GM13977 (cell line): ENCODE results near the gene CDADC1.

ENCODE experiments used
- DNase-seq: peaks from one replicate; pipeline ENCODE4 v3.0.0; 2012; ENCODE audit warnings: low spot score
- CTCF ChIP-seq: IDR thresholded peaks from 2 replicates; pipeline ENCODE4 v1.5.1; 2012; ENCODE audit warnings: mild to moderate bottlenecking, control low read depth; ENCODE audit not compliant: insufficient read depth; ENCODE audit errors: extremely low read depth, missing control alignments
- in situ Hi-C: fragments of 300-500 bp; cut with MboI; formaldehyde crosslinking; loops from one replicate; pipeline ENCODE4 v1.12.0; 2022; ENCODE audit warnings: low sequenced_read_pairs, low pct_unique_long_range_greater_than_20kb, mixed read lengths, inconsistent platforms; ENCODE audit not compliant: unreplicated experiment

CDADC1 gene

GRCh38 chr13:49308097-49308875, 60.6 kb downstream of the CDADC1 start:
- TF ChIP-seq CTCF = no peak
- DNase-seq = no peak
- in situ Hi-C loops = loop anchor here (10.0 to 25.0 kb wide), 2 partner anchors 307 to 529 kb away; no protein-coding TSS in a partner anchor

- in situ Hi-C loops = loop anchor here (10.0 to 25.0 kb wide), 2 partner anchors 306 to 528 kb away; no protein-coding TSS in a partner anchor
These were observed 61.2 kb downstream of the CDADC1 start for GRCh38 chr13:49308921-49309408.

DNA sequence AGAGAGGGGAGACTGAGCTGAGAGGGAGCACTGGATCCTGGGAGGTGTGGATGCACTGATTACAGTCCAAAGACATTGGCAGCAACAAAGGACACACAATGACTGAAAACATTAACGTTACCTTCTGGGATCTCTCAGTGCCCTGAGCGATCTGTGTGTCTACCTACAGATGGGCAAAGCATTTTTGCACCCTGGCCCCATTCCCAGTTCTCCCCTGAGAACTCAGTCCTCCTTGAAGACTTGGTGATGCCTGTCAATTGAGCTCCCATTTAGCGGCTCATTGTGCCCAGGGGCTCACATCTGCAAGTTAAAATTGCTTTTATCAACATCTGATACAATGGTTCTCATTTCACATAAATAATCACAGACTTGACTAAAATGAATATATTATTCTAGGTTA, 62.5 kb downstream of the CDADC1 start:
- no peak for DNase-seq
- no peak for TF ChIP-seq CTCF
- in situ Hi-C loops = loop anchor here (25.0 kb wide), 1 partner anchor 527 kb away; no protein-coding TSS in a partner anchor

More at GRCh38 chr13:49308921-49309408, 61.2 kb downstream of the CDADC1 start:
- TF ChIP-seq CTCF = no peak
- no peak for DNase-seq

DNA sequence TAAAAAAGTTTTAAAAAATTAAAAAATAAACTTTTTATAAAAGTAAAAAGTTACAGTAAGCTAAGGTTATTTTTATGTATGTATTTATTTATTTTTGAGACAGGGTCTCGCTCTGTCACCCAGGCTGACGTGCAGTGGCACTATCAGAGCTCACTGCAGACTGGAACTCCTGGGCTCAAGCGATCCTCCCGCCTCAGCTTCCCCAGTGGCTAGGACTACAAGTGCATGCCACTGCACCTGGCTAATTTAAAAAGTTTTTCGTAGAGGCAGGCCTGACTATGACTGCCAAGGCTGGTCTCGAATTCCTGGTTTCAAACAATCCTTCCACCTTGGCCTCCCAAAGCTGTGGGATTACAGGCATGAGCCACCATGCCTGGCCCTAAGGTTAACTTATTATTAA, 64.1 kb downstream of the CDADC1 start:
- in situ Hi-C loops = loop anchor here (25.0 kb wide), 1 partner anchor 525 kb away; no protein-coding TSS in a partner anchor
- DNase-seq = no peak
- TF ChIP-seq CTCF = no peak

DNA sequence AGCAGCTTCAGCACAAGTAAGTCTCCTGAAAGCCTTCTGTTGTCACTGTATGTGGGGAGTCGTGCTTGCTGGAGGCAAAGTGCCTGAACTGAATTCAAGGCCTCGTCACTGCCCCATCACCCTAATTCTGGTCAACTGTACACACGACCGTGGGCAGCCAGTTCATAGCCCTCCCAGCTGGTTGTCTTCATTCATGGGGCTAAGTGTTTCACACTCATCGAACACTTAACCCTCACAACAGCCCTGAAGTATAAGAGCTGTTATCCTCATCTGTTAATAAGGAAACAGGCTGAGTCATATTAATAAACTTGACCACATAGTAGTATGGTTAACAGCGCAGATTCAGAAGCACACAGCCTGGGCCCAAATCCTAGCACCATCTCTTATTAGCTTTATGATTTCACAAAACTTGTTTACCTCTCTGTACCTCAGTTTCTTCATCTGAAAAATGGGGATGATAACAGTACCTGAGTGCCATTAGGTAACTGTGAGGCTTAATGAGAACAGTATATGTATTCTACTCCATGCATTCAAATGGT, 66.7 kb downstream of the CDADC1 start:
- no peak for TF ChIP-seq CTCF
- DNase-seq = no peak
- in situ Hi-C loops = loop anchor here (25.0 kb wide), 1 partner anchor 523 kb away; no protein-coding TSS in a partner anchor

GRCh38 chr13:49315036-49315565, 67.4 kb downstream of the CDADC1 start:
- in situ Hi-C loops = loop anchor here (25.0 kb wide), 1 partner anchor 522 kb away; no protein-coding TSS in a partner anchor
- TF ChIP-seq CTCF = no peak
- DNase-seq = no peak
